HEK293 (cell line): ENCODE data around the gene ADAMTS4.

Source experiments
- CTCF ChIA-PET: fragments of 350-600 bp; formaldehyde crosslinking; extraction: SDS; loops from one replicate; lab custom pipeline; 2021; ENCODE audit warnings: antibody characterized with exemption; lab: Yijun Ruan, JAX
- POLR2A ChIA-PET: fragments of 300-600 bp; formaldehyde crosslinking; extraction: SDS; loops from one replicate; lab custom pipeline; 2020; ENCODE audit warnings: antibody characterized with exemption, inconsistent platforms; lab: Yijun Ruan, JAX
- H3K27ac ChIP-seq: fragments of 200-500 bp; sonication (Bioruptor generic); 2 replicates; pipeline ENCODE4 v1.5.1; 2014; ENCODE audit warnings: low read depth, low read length, control low read depth, inconsistent platforms; ENCODE audit errors: extremely low read depth
- H3K36me3 ChIP-seq, 2 experiments: fragments of 200-500 bp in 1 of 2; sonication (Bioruptor generic) in 1 of 2; 1 replicate in 1 of 2; 2 replicates in 1 of 2; pipeline ENCODE4 v1.5.1; 2014 to 2017; ENCODE audit warnings: inconsistent platforms in 2 of 2, low read length in 2 of 2; ENCODE audit not compliant: control insufficient read depth in 2 of 2, insufficient read depth in 1 of 2
- H3K4me1 ChIP-seq: fragments of 200-500 bp; sonication (Bioruptor generic); 2 replicates; pipeline ENCODE4 v1.5.1; 2014; ENCODE audit warnings: mild to moderate bottlenecking, low read length, inconsistent platforms; ENCODE audit not compliant: control insufficient read depth, insufficient read depth
- H3K4me3 ChIP-seq: 2 replicates; pipeline ENCODE4 v1.5.1; 2011; ENCODE audit warnings: low read depth, mild to moderate bottlenecking, control low read depth, low read length, moderate library complexity
- H3K9me3 ChIP-seq: fragments of 200-500 bp; sonication (Bioruptor generic); 2 replicates; pipeline ENCODE4 v1.5.1; 2014; ENCODE audit warnings: low read depth, low read length, inconsistent platforms; ENCODE audit not compliant: control insufficient read depth, insufficient read depth
- FEZF1 ChIP-seq: fragments of 450-650 bp; formaldehyde crosslinking; IDR thresholded peaks from 2 replicates; pipeline ENCODE4 v1.5.1; 2016; ENCODE audit warnings: missing biosample characterization, missing genetic modification characterization
- GLIS2 ChIP-seq: fragments of 450-650 bp; formaldehyde crosslinking; IDR thresholded peaks from 2 replicates; pipeline ENCODE4 v1.5.1; 2016; ENCODE audit warnings: missing biosample characterization, missing genetic modification characterization
- HOXD13 ChIP-seq: sonication (generic); formaldehyde crosslinking; IDR thresholded peaks from 2 replicates; pipeline ENCODE4 v1.8.0; 2022; ENCODE audit warnings: missing genetic modification reagents, borderline replicate concordance
- KLF16 ChIP-seq: fragments of 450-650 bp; formaldehyde crosslinking; IDR thresholded peaks from 2 replicates; pipeline ENCODE4 v1.5.1; 2017; ENCODE audit warnings: missing biosample characterization, missing genetic modification characterization
- KLF9 ChIP-seq: fragments of 450-650 bp; formaldehyde crosslinking; IDR thresholded peaks from 2 replicates; pipeline ENCODE4 v1.5.1; 2016; ENCODE audit warnings: missing biosample characterization, missing genetic modification characterization, low read depth
- YY1 ChIP-seq: fragments of 450-650 bp; formaldehyde crosslinking; IDR thresholded peaks from 2 replicates; pipeline ENCODE4 v1.5.1; 2018; ENCODE audit warnings: missing biosample characterization, missing genetic modification characterization
- YY2 ChIP-seq: fragments of 450-650 bp; formaldehyde crosslinking; IDR thresholded peaks from 2 replicates; pipeline ENCODE4 v1.5.1; 2016; ENCODE audit warnings: missing biosample characterization, missing genetic modification characterization
- ZBTB17 ChIP-seq: fragments of 450-650 bp; formaldehyde crosslinking; IDR thresholded peaks from 2 replicates; pipeline ENCODE4 v1.5.1; 2016; ENCODE audit warnings: missing biosample characterization, missing genetic modification characterization
- ZFP41 ChIP-seq: fragments of 450-650 bp; formaldehyde crosslinking; IDR thresholded peaks from 2 replicates; pipeline ENCODE4 v1.5.1; 2016; ENCODE audit warnings: missing biosample characterization, missing genetic modification characterization, borderline replicate concordance
- ZNF10 ChIP-seq: fragments of 450-650 bp; formaldehyde crosslinking; IDR thresholded peaks from 2 replicates; pipeline ENCODE4 v1.5.1; 2017; ENCODE audit warnings: missing biosample characterization, missing genetic modification characterization
- ZNF133 ChIP-seq: fragments of 450-650 bp; formaldehyde crosslinking; IDR thresholded peaks from 2 replicates; pipeline ENCODE4 v1.5.1; 2016; ENCODE audit warnings: missing biosample characterization, missing genetic modification characterization
- ZNF16 ChIP-seq: fragments of 450-650 bp; formaldehyde crosslinking; IDR thresholded peaks from 2 replicates; pipeline ENCODE4 v1.5.1; 2016; ENCODE audit warnings: low read depth, missing biosample characterization, missing genetic modification characterization
- ZNF169 ChIP-seq: fragments of 450-650 bp; formaldehyde crosslinking; IDR thresholded peaks from 2 replicates; pipeline ENCODE4 v1.5.1; 2016; ENCODE audit warnings: missing biosample characterization, missing genetic modification characterization
- ZNF202 ChIP-seq: fragments of 450-650 bp; formaldehyde crosslinking; IDR thresholded peaks from 2 replicates; pipeline ENCODE4 v1.5.1; 2016; ENCODE audit warnings: missing biosample characterization, missing genetic modification characterization, borderline replicate concordance
- ZNF335 ChIP-seq: fragments of 450-650 bp; formaldehyde crosslinking; conservative IDR thresholded peaks from 2 replicates; pipeline ENCODE4 v1.5.1; 2016; ENCODE audit warnings: missing biosample characterization, missing genetic modification characterization
- ZNF362 ChIP-seq: fragments of 450-650 bp; formaldehyde crosslinking; IDR thresholded peaks from 2 replicates; pipeline ENCODE4 v1.5.1; 2016; ENCODE audit warnings: missing biosample characterization, missing genetic modification characterization
- ZNF391 ChIP-seq: fragments of 450-650 bp; formaldehyde crosslinking; IDR thresholded peaks from 2 replicates; pipeline ENCODE4 v1.5.1; 2016; ENCODE audit warnings: low read depth, missing biosample characterization, missing genetic modification characterization, borderline replicate concordance
- ZNF510 ChIP-seq: fragments of 450-650 bp; formaldehyde crosslinking; IDR thresholded peaks from 2 replicates; pipeline ENCODE4 v1.5.1; 2018; ENCODE audit warnings: mild to moderate bottlenecking, missing genetic modification characterization, missing biosample characterization; ENCODE audit not compliant: insufficient replicate concordance
- ZNF544 ChIP-seq: fragments of 450-650 bp; formaldehyde crosslinking; IDR thresholded peaks from 2 replicates; pipeline ENCODE4 v1.5.0; 2017; ENCODE audit warnings: missing biosample characterization, missing genetic modification characterization
- ZNF561 ChIP-seq: fragments of 450-650 bp; IDR thresholded peaks from 2 replicates; pipeline ENCODE4 v1.5.1; 2018; ENCODE audit warnings: missing biosample characterization, missing genetic modification characterization, borderline replicate concordance
- ZNF768 ChIP-seq: fragments of 450-650 bp; formaldehyde crosslinking; IDR thresholded peaks from 2 replicates; pipeline ENCODE4 v1.5.1; 2018; ENCODE audit warnings: missing biosample characterization, mild to moderate bottlenecking, missing genetic modification characterization
- ZNF776 ChIP-seq: fragments of 450-650 bp; formaldehyde crosslinking; IDR thresholded peaks from 2 replicates; pipeline ENCODE4 v1.5.0; 2017; ENCODE audit warnings: missing biosample characterization, missing genetic modification characterization, borderline replicate concordance
- ZNF830 ChIP-seq: fragments of 450-650 bp; IDR thresholded peaks from 2 replicates; pipeline ENCODE4 v1.5.0; 2018; ENCODE audit warnings: missing biosample characterization, missing genetic modification characterization, low read depth, mild to moderate bottlenecking, moderate library complexity
- ZNF843 ChIP-seq: fragments of 450-650 bp; formaldehyde crosslinking; IDR thresholded peaks from 2 replicates; pipeline ENCODE4 v1.5.1; 2016; ENCODE audit warnings: missing biosample characterization, missing genetic modification characterization
- ZSCAN30 ChIP-seq: fragments of 450-650 bp; IDR thresholded peaks from 2 replicates; pipeline ENCODE4 v1.5.1; 2018; ENCODE audit warnings: missing biosample characterization, mild to moderate bottlenecking, missing genetic modification characterization, moderate library complexity
- TF ChIP-seq, protein P1 (sequence below): fragments of 450-650 bp; formaldehyde crosslinking; IDR thresholded peaks from 2 replicates; pipeline ENCODE4 v1.5.1; 2017; ENCODE audit warnings: missing biosample characterization, missing genetic modification characterization

Gene ADAMTS4

DNA sequence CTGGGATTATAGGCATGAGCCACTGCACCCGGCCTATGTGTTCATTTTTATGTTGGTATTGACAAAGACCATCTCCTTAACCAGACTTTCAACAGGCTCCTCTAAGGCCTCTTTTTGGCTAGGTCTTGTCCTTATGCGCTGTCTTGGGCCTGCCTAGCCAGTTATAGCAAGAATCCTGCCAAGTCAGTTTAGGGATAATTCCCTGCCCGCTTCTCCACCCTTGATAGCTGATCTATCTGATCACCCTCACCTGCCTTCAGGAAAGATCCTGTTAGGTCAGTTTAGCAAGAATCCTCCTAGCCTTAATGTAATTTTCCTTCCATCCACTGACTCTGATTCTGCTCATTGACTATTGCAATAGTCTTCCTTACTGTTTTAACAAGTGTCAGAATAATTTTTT lies 19.2 kb downstream of the ADAMTS4 start:
- Histone ChIP-seq H3K4me1 (no peaks in the 10 kb centered on the region), H3K4me3 (no peak overlapping the region), H3K9me3 (no peaks in the 10 kb centered on the region), H3K27ac (no peak overlapping the region), H3K36me3 (peaks cover 0 to 14% of the 10 kb centered on the region in 2 experiments; a peak in 1 of 3 replicates)
- POLR2A ChIA-PET = no interaction called here
- TF ChIP-seq YY1 (tag by site-specific recombination) = no peak
- CTCF ChIA-PET = interaction anchor here (0.8 to 4.4 kb wide), 5 partner anchors 8 to 213 kb away, joined by 3 to 39 read pairs (median 5); no protein-coding TSS in a partner anchor

GRCh38 chr1:161177936-161178244 lies 21.0 kb downstream of the ADAMTS4 start:
- TF ChIP-seq ZNF362 (tag by site-specific recombination) (no peak), ZNF561 (tag by site-specific recombination) (no peak), ZNF776 (tag by site-specific recombination) (no peak), ZNF544 (no peak), ZBTB17 (tag by site-specific recombination) (0 out of 2 replicates have a peak, but pooled peaks have one; percentile 6), ZNF391 (tag by site-specific recombination) (0 out of 2 replicates have a peak, but pooled peaks have one; percentile 8), ZFP41 (tag by site-specific recombination) (no peak), ZSCAN30 (tag by site-specific recombination) (no peak), ZNF768 (tag by site-specific recombination) (no peak), FEZF1 (no peak)
- TF ChIP-seq, protein P1, sequence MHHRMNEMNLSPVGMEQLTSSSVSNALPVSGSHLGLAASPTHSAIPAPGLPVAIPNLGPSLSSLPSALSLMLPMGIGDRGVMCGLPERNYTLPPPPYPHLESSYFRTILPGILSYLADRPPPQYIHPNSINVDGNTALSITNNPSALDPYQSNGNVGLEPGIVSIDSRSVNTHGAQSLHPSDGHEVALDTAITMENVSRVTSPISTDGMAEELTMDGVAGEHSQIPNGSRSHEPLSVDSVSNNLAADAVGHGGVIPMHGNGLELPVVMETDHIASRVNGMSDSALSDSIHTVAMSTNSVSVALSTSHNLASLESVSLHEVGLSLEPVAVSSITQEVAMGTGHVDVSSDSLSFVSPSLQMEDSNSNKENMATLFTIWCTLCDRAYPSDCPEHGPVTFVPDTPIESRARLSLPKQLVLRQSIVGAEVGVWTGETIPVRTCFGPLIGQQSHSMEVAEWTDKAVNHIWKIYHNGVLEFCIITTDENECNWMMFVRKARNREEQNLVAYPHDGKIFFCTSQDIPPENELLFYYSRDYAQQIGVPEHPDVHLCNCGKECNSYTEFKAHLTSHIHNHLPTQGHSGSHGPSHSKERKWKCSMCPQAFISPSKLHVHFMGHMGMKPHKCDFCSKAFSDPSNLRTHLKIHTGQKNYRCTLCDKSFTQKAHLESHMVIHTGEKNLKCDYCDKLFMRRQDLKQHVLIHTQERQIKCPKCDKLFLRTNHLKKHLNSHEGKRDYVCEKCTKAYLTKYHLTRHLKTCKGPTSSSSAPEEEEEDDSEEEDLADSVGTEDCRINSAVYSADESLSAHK (tag by site-specific recombination) = no peak
- H3K27ac ChIP-seq = no peak overlapping the region

GRCh38 chr1:161177112-161177935 lies 21.5 kb downstream of the ADAMTS4 start, which contains the start of gene B4GALT3:
Gene B4GALT3, minus strand, starts transcription at chr1:161177507. Its CDS starts 1,447 bp downstream, at chr1:161176060.
- H3K36me3 ChIP-seq = peaks cover 12 to 38% of the 10 kb centered on the region in 2 experiments; a peak in 2 of 3 replicates
- no peak within 1 kb of the TSS; the same call in 1 of the 2 replicates for H3K27ac ChIP-seq
- ChIA-PET CTCF (interaction anchor here (0.7 to 2.9 kb wide), 6 partner anchors 10 to 204 kb away, joined by 3 to 23 read pairs (median 4); partner anchors contain the start of gene PPOX), POLR2A (interaction anchor here (0.9 to 3.3 kb wide), 7 partner anchors 11 to 132 kb away, joined by 3 to 39 read pairs (median 5); partner anchors contain the start of genes NDUFS2, PPOX, TOMM40L and USF1)
- no peaks in the 10 kb centered on the region for H3K4me1 ChIP-seq
- no peaks in the 10 kb centered on the region for H3K9me3 ChIP-seq
- peak within 1 kb of the TSS; percentile 88 for H3K4me3 ChIP-seq
- TF ChIP-seq YY2 (tag by site-specific recombination) = peak; percentile 94
- TF ChIP-seq HOXD13 = no peak
- TF ChIP-seq ZNF202 = no peak
- no peak for TF ChIP-seq ZNF830 (tag by site-specific recombination)
- peak; percentile 98 for TF ChIP-seq GLIS2
- TF ChIP-seq ZNF169 = no peak
- TF ChIP-seq KLF9 (tag by site-specific recombination) = peak; percentile 95
- TF ChIP-seq ZNF843 (tag by site-specific recombination) = peak; percentile 64; the same call in 1 of the 2 replicates
- TF ChIP-seq ZNF335 (tag by site-specific recombination) = peak; percentile 98
- TF ChIP-seq KLF16 = peak; percentile 96
- TF ChIP-seq ZNF10 (tag by site-specific recombination) = peak; percentile 96
- TF ChIP-seq ZNF510 = no peak
- no peak for TF ChIP-seq ZNF133 (tag by site-specific recombination)
- TF ChIP-seq ZNF16 = 0 out of 2 replicates have a peak, but pooled peaks have one; percentile 39

More at GRCh38 chr1:161177936-161178244, 21.0 kb downstream of the ADAMTS4 start:
- no peak overlapping the region for H3K4me3 ChIP-seq
- CTCF ChIA-PET = interaction anchor here (0.8 to 2.9 kb wide), 4 partner anchors 11 to 204 kb away, joined by 3 to 23 read pairs (median 4); partner anchors contain the start of gene PPOX
- peaks cover 7 to 32% of the 10 kb centered on the region in 2 experiments; a peak in 2 of 3 replicates for H3K36me3 ChIP-seq
- POLR2A ChIA-PET = interaction anchor here (1.3 to 3.3 kb wide), 5 partner anchors 12 to 48 kb away, joined by 4 to 39 read pairs (median 9); partner anchors contain the start of genes NDUFS2, PPOX and TOMM40L
- H3K9me3 ChIP-seq = no peaks in the 10 kb centered on the region
- H3K4me1 ChIP-seq = no peaks in the 10 kb centered on the region
